ENCODE data around the gene SSTR3.

The SSTR3 gene

DNA sequence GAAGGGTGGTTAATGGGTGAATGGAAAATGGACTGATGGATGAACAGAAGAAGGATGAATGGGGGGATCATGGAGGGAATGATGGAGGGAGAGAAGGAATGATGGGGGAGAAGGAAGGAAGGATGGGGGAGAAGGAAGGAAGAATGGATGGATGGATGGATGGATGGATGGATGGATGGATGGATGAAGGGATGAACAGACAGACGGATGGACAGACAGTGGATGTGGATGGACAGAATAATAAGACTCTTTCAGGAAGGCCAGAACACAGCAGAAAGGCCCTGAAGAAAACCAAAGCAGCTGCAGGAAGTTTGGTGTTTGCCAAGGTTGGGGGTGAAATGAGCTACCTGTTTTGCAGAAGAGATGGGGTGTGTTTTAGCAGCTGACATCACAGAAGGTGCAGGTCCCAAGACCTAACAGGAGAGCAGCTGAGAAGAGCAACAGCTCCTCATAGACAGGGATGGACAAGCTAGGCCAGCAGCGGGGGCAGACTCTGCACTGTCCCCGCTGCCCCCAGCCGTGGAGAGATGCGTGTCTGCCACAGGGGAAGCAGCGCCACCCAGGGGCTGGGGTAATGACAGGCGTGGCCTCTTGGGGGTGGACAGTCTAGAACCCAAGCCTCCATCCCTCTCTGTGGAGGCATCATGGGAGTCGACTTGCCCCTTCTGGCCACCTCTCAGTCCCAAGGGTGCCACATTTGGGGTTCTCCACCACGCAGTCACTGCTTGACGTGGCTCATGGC lies 42.2 kb downstream of the SSTR3 start:
- no peak for TF ChIP-seq CTCF (IDR thresholded peaks at IDR 0.05; ENCODE audit: low read depth, low read length)
- no peak for DNase-seq
- H3K4me3 ChIP-seq (ENCODE audit: low read depth, low read length) = no peak overlapping the region
- H3K36me3 ChIP-seq = no peaks in the 10 kb centered on the region
- no peaks in the 10 kb centered on the region for H3K9me3 ChIP-seq
- H3K27me3 ChIP-seq = no peaks in the 10 kb centered on the region
- H3K4me1 ChIP-seq = peaks cover 12% of the 10 kb centered on the region

GRCh38 chr22:37169406-37169805 lies 42.9 kb downstream of the SSTR3 start:
- no peak for TF ChIP-seq CTCF (IDR thresholded peaks at IDR 0.05; ENCODE audit: low read depth, low read length)
- peaks cover 18% of the 10 kb centered on the region for H3K4me1 ChIP-seq

DNA sequence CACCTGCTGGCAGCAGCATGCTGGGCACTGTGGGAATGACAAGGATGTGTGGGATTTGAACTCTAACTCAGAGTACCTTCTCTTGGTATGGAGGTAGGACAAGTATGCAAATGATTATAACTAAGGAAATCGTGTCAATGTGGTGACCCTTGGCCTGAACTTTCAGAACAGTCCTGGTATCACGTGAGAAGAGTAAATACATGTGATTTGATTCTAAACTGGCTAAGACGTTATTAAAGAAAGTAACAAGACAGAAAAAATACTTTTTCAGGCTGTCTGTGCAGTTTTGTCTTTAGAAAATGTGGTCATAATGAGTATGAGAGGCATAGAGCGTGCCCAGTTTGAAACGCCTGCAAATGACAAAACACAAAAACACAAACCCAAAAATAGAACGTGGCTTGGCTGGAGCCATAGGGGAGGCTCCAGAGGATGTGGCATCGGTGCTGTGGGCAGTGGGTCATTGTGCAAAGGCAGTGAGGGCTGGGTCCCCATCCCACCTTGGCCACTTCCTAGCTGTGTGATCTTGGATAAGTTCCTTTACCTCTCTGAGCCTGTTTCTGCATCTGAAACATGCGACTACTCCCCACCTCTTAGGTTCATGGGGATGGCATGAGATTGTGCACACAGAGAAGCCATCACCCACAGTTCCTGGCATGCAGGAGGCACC lies 44.2 kb downstream of the SSTR3 start:
- no peak for TF ChIP-seq CTCF (IDR thresholded peaks at IDR 0.05; ENCODE audit: low read depth, low read length)
- H3K4me1 ChIP-seq = peaks cover 18% of the 10 kb centered on the region
- H3K27me3 ChIP-seq = no peaks in the 10 kb centered on the region
- DNase-seq = no peak
- H3K36me3 ChIP-seq = no peaks in the 10 kb centered on the region
- H3K9me3 ChIP-seq = no peaks in the 10 kb centered on the region
- no peak overlapping the region for H3K4me3 ChIP-seq (ENCODE audit: low read depth, low read length)

More at GRCh38 chr22:37169406-37169805, 42.9 kb downstream of the SSTR3 start:
- Histone ChIP-seq H3K27me3 (no peaks in the 10 kb centered on the region), H3K4me3 (ENCODE audit: low read depth, low read length) (no peak overlapping the region), H3K36me3 (no peaks in the 10 kb centered on the region), H3K9me3 (no peaks in the 10 kb centered on the region)
- DNase-seq = no peak

GRCh38 chr22:37167176-37167980 lies 44.9 kb downstream of the SSTR3 start:
- no peaks in the 10 kb centered on the region for H3K27me3 ChIP-seq
- no peaks in the 10 kb centered on the region for H3K36me3 ChIP-seq
- H3K4me3 ChIP-seq (ENCODE audit: low read depth, low read length) = no peak overlapping the region
- no peak for TF ChIP-seq CTCF (IDR thresholded peaks at IDR 0.05; ENCODE audit: low read depth, low read length)
- H3K4me1 ChIP-seq = peaks cover 18% of the 10 kb centered on the region
- peak; percentile 6 for DNase-seq
- no peaks in the 10 kb centered on the region for H3K9me3 ChIP-seq

DNA sequence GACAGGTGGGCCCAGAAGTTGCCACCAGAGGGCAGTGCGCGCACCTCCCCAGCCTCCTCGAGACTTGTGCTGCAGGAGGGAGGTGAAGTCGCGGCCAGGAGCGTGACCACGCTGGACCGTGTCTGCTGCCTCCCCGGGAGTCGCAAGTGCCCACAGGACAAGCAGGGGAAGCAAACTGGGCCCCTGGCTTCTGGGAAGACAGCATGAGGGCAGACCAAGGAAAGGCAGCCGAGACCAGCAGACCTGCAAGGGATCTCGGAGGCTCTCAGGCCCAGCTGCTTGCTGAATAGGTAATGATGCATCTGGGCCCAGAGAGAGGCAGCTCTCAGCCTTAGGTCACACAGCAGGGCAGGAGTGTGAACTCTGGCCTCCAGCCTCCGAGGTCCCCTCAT lies 45.6 kb downstream of the SSTR3 start:
- no peaks in the 10 kb centered on the region for H3K9me3 ChIP-seq

More for the DNA sequence above, 45.6 kb downstream of the SSTR3 start:
- DNase-seq = peak; percentile 85
- H3K27me3 ChIP-seq = no peaks in the 10 kb centered on the region
- peak; percentile 89 for TF ChIP-seq CTCF (IDR thresholded peaks at IDR 0.05; ENCODE audit: low read depth, low read length)
- H3K4me3 ChIP-seq (ENCODE audit: low read depth, low read length) = no peak overlapping the region
- H3K4me1 ChIP-seq = peaks cover 18% of the 10 kb centered on the region
- no peaks in the 10 kb centered on the region for H3K36me3 ChIP-seq
